ENCODE measurements around the gene DOCK4.

GRCh38 chr7:112058686-112059085 lies 147.5 kb downstream of the DOCK4 start:
- TF ChIP-seq CTCF (IDR thresholded peaks at IDR 0.05; ENCODE audit: insufficient read depth, low read depth, low read length) (no peak), EZH2 (IDR thresholded peaks at IDR 0.05; ENCODE audit: insufficient read depth, low read length) (no peak)
